ENCODE measurements around the gene ZNF831. TPM values are rescaled to one million over a fixed set of nuclear protein-coding genes. Genes with fewer than 3 reads are reported as not detected.

Gene ZNF831
- total RNA-seq, 1 experiment from 2014 or later: 0.15 TPM

GRCh38 chr20:59143326-59143725, 20.3 kb upstream of the ZNF831 start:
- no peak overlapping the region for H3K27ac ChIP-seq (ENCODE audit: low read depth, low read length)
- no peaks in the 10 kb centered on the region for H3K4me1 ChIP-seq (ENCODE audit: control insufficient read depth in 1 of 2, insufficient read depth in 2 of 2, low read length in 2 of 2)
- ATAC-seq (no peak), DNase-seq (ENCODE audit: low read depth, low spot score) (no peak)
- ChIA-PET CTCF (no interaction called here), POLR2A (no interaction called here), RAD21 (ENCODE audit: low non-redundant PET in 1 of 2, low total read pairs in 2 of 2, uncharacterized antibody in 2 of 2, unreplicated experiment in 2 of 2) (no interaction called here)
- intact Hi-C loops (cut with micrococcal nuclease): loop anchor here (2.0 kb wide), 1 partner anchor 43 kb away; no protein-coding TSS in a partner anchor
- H3K9me3 ChIP-seq (ENCODE audit: control insufficient read depth in 1 of 2, insufficient read depth in 1 of 2, low read depth in 1 of 2, low read length in 2 of 2): no peaks in the 10 kb centered on the region
- H3K4me2 ChIP-seq (ENCODE audit: low read length): no peak overlapping the region
- H3K36me3 ChIP-seq (ENCODE audit: control insufficient read depth in 1 of 2, insufficient read depth in 2 of 2, low read length in 2 of 2): no peaks in the 10 kb centered on the region
- TF ChIP-seq ATF3 (IDR thresholded peaks at IDR 0.05): no peak
- TF ChIP-seq YY1 (IDR thresholded peaks at IDR 0.05; ENCODE audit: extremely low read depth, insufficient replicate concordance, low read depth, low read length): no peak
- no peak for TF ChIP-seq FOSL1 (IDR thresholded peaks at IDR 0.05; ENCODE audit: low read depth)
- TF ChIP-seq POLR2AphosphoS5 (IDR thresholded peaks at IDR 0.05; ENCODE audit: low read depth, low read length): no peak
- no peak for TF ChIP-seq SRF (IDR thresholded peaks at IDR 0.05; ENCODE audit: low read depth)
- no peak for TF ChIP-seq CTCF (IDR thresholded peaks at IDR 0.05 in 2 of 3, conservative IDR thresholded peaks at IDR 0.05 in 1 of 3; ENCODE audit: borderline replicate concordance in 1 of 3, insufficient read depth in 1 of 3, low read depth in 2 of 3, low read length in 2 of 3)
- TF ChIP-seq CBX3 (IDR thresholded peaks at IDR 0.05; ENCODE audit: low read depth): no peak
- TF ChIP-seq ZFX (IDR thresholded peaks at IDR 0.05): no peak
- no peak for TF ChIP-seq TCF7L2 (IDR thresholded peaks at IDR 0.05; ENCODE audit: borderline replicate concordance, extremely low read depth, insufficient read depth, insufficient read length)
- TF ChIP-seq REST (IDR thresholded peaks at IDR 0.05; ENCODE audit: low read depth): no peak
- H3K9me2 ChIP-seq (ENCODE audit: insufficient read depth): no peaks in the 10 kb centered on the region
- no peaks in the 10 kb centered on the region for H3K79me2 ChIP-seq (ENCODE audit: insufficient read depth, low read length)
- H4K20me1 ChIP-seq (ENCODE audit: insufficient read depth): no peaks in the 10 kb centered on the region
- H2AFZ ChIP-seq (ENCODE audit: low read depth, low read length, poor library complexity, severe bottlenecking): no peak overlapping the region
- no peak overlapping the region for H3K9ac ChIP-seq (ENCODE audit: low read length)
- H3K4me3 ChIP-seq (replicated peaks in 1 of 2; ENCODE audit: low read depth in 1 of 2, low read length in 2 of 2): no peak overlapping the region
- BruUV-seq (replicated peaks): no TSS peak
- H3K27me3 ChIP-seq (ENCODE audit: insufficient read depth, low read length): peaks cover 15% of the 10 kb centered on the region
